Peyer's patch (tissue), 4 donors: Measurements from ENCODE around the gene ALOX5AP. TPM values are rescaled to one million over a fixed set of nuclear protein-coding genes. Genes with fewer than 3 reads are reported as not detected.

Experiments used
- DNase-seq, 3 donors: peaks; one replicate each; pipeline ENCODE4 v3.0.0-alpha.2; 2017 to 2019
- H3K27ac ChIP-seq, 4 donors: fragments of 200-600 bp; sonication (generic); one replicate each; pipeline ENCODE4 v1.5.1; 2016 to 2019
- H3K27me3 ChIP-seq, 2 donors: fragments of 200-600 bp; sonication (generic); one replicate each; pipeline ENCODE4 v1.5.1; 2019
- H3K36me3 ChIP-seq, 3 donors: fragments of 200-600 bp; sonication (generic); one replicate each; pipeline ENCODE4 v1.5.1; 2016 to 2019
- H3K4me1 ChIP-seq, 4 donors: fragments of 200-600 bp; sonication (generic); one replicate each; pipeline ENCODE4 v1.5.1; 2016 to 2019
- H3K4me3 ChIP-seq, 4 donors: fragments of 200-600 bp; sonication (generic); 1 replicate in 3 of 4; 2 replicates in 1 of 4; pipeline ENCODE4 v1.5.1; 2016 to 2019; ENCODE audit warnings: mild to moderate bottlenecking in 1 of 4
- H3K9me3 ChIP-seq, 4 donors: fragments of 200-600 bp; sonication (generic); one replicate each; pipeline ENCODE4 v1.5.1; 2016 to 2019; ENCODE audit warnings: mild to moderate bottlenecking in 1 of 4
- POLR2A ChIP-seq, 2 donors: fragments of 450-650 bp; IDR thresholded peaks; one replicate each; pipeline ENCODE4 v1.5.1; 2017; ENCODE audit warnings: antibody characterized with exemption in 2 of 2, mild to moderate bottlenecking in 2 of 2, moderate library complexity in 2 of 2
- total RNA-seq, 4 donors: library from RNA; depleted of rRNA; stranded (reverse); fragments of >200 nt; gene quantifications; one replicate each; pipeline ENCODE4 v1.1.0, GENCODE V29; 2016
- TF ChIP-seq, protein P1 (sequence below), 6 experiments: fragments of 450-650 bp in 4 of 6; fragments of 200-600 bp in 2 of 6; sonication (generic) in 1 of 6; IDR thresholded peaks; one replicate each; pipeline ENCODE4 v1.5.1; 2017 to 2019; ENCODE audit warnings: antibody characterized with exemption in 6 of 6, mild to moderate bottlenecking in 3 of 6, moderate library complexity in 1 of 6

ALOX5AP gene
- total RNA-seq, 4 donors from 2014 or later, result 7.6 to 19.8 (median 13.2) TPM

DNA sequence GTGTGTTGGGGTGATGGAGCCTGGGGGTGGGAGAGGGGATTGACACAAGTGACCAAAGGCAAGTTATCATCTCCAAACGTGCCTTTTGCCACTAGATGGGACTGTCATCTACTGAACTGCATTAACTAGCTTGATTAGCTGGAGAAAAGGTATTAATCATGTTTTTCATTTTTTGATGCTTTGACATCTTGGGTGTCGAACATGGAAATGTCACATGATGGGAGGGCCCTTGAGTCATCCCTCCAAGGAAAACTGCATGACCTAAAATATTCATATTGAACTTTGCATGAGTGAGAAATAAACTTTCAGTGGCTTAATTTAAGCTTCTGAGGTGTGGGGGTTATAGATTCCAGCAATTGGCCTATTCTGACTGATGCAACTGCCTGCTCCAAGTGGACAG lies 73.3 kb downstream of the ALOX5AP start:
- Histone ChIP-seq H3K9me3 (no peaks in the 10 kb centered on the region), H3K4me1 (peaks cover 0 to 8% (median 0%) of the 10 kb centered on the region in 4 donors), H3K36me3 (no peaks in the 10 kb centered on the region), H3K4me3 (no peak overlapping the region), H3K27ac (no peak overlapping the region), H3K27me3 (no peaks in the 10 kb centered on the region)
- TF ChIP-seq, protein P1, sequence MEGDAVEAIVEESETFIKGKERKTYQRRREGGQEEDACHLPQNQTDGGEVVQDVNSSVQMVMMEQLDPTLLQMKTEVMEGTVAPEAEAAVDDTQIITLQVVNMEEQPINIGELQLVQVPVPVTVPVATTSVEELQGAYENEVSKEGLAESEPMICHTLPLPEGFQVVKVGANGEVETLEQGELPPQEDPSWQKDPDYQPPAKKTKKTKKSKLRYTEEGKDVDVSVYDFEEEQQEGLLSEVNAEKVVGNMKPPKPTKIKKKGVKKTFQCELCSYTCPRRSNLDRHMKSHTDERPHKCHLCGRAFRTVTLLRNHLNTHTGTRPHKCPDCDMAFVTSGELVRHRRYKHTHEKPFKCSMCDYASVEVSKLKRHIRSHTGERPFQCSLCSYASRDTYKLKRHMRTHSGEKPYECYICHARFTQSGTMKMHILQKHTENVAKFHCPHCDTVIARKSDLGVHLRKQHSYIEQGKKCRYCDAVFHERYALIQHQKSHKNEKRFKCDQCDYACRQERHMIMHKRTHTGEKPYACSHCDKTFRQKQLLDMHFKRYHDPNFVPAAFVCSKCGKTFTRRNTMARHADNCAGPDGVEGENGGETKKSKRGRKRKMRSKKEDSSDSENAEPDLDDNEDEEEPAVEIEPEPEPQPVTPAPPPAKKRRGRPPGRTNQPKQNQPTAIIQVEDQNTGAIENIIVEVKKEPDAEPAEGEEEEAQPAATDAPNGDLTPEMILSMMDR (IDR thresholded peaks at IDR 0.05), result peak in 2 of 6 experiments; percentile 4 to 17
- TF ChIP-seq POLR2A (IDR thresholded peaks at IDR 0.05), result no peak
- DNase-seq, result no peak

DNA sequence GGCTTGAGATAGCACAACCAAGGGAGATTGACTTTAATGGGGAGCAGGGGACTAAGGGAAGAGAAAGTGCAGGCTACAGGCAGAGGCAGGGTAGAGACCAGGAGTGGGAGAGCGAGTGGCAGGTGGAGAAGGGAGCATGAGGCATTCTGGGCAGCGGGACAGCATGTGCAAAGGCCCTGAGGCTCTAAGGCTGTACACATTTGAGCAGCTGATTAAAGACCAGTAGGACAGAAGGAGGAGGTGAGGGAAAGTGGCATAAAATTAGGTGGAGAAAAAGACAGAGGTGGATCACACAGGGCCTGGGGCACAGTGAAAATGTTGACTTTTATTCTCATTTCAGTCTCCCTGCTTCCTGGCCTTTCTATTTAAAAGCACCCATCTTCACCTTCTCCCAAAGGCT lies 74.4 kb downstream of the ALOX5AP start:
- TF ChIP-seq, protein P1 (IDR thresholded peaks at IDR 0.05), result no peak
- no peak for TF ChIP-seq POLR2A (IDR thresholded peaks at IDR 0.05)
- no peak for DNase-seq
- H3K4me3 ChIP-seq, result no peak overlapping the region
- H3K27me3 ChIP-seq, result no peaks in the 10 kb centered on the region
- H3K9me3 ChIP-seq, result no peaks in the 10 kb centered on the region
- H3K36me3 ChIP-seq, result no peaks in the 10 kb centered on the region
- no peak overlapping the region for H3K27ac ChIP-seq
- H3K4me1 ChIP-seq, result peaks cover 0 to 2% (median 0%) of the 10 kb centered on the region in 4 donors

DNA sequence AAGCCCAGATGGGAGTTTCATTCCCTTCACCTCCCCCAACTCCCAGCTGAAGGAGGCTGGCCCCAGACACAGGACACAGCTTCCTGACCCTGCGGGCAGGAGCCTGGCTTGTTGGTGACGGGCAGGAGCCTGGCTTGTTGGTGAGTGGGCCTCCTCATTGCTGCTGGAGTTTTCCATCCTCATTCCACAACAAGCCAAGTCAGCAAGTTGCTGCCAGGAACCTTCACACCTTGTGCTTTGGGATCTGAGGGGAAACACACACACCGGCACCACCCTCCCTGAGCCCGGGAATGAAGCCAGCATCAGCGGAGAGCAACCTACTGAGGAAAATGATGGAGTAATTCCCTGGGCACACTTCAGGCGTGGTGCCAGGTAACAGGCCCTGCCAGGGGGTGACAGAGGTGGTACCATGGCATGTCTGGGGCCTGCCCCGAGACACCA lies 74.9 kb downstream of the ALOX5AP start:
- H3K4me1 ChIP-seq, result no peaks in the 10 kb centered on the region
- DNase-seq, result no peak
- H3K27me3 ChIP-seq, result no peaks in the 10 kb centered on the region
- no peaks in the 10 kb centered on the region for H3K36me3 ChIP-seq
- no peak overlapping the region for H3K27ac ChIP-seq
- H3K9me3 ChIP-seq, result no peaks in the 10 kb centered on the region
- TF ChIP-seq POLR2A (IDR thresholded peaks at IDR 0.05), result no peak
- TF ChIP-seq, protein P1 (IDR thresholded peaks at IDR 0.05), result no peak
- H3K4me3 ChIP-seq, result no peak overlapping the region

DNA sequence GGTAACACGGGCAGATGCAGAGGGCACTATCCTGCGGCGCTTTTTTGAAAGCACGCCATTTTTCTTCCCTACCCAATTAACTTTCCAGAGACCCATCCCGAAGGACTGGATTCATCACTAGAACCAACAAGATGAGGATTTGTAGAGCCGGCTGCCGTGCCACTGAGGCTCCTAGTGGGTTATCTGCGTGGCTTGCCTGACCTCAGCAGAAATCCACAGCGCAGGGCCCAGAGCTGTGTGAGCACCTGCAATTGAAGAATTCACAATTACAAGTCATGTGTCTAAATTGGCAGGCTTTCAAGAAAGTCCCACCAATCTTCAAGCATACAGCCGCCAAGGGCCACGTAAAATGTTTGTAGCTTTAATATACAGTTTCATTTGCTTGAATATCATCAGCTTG lies 75.5 kb downstream of the ALOX5AP start:
- Histone ChIP-seq H3K27me3 (no peaks in the 10 kb centered on the region), H3K4me1 (no peaks in the 10 kb centered on the region), H3K9me3 (no peaks in the 10 kb centered on the region), H3K36me3 (no peaks in the 10 kb centered on the region), H3K4me3 (no peak overlapping the region), H3K27ac (no peak overlapping the region)
- TF ChIP-seq POLR2A (IDR thresholded peaks at IDR 0.05), result no peak
- TF ChIP-seq, protein P1 (IDR thresholded peaks at IDR 0.05), result no peak
- DNase-seq, result no peak

Other genes starting within 250 kb of the ALOX5AP start
- 10 to 100 TPM; 18.1 to 42.9 (median 21.7) TPM for gene USPL1, start 117.6 kb upstream of the ALOX5AP start, total RNA-seq
- gene MEDAG, start 170.7 kb downstream of the ALOX5AP start, total RNA-seq, result 10 to 100 TPM in 1 of 4 donors, 1 to 10 TPM in 3; 4.9 to 21.5 (median 8.7) TPM
- gene TEX26, start 197.1 kb downstream of the ALOX5AP start, total RNA-seq, result not detected